ENCODE data around the gene AOPEP.

Gene AOPEP

GRCh38 chr9:95102001-95102433 lies 375.5 kb downstream of the AOPEP start:
- Mint-ChIP-seq H3K9me3 (no peaks in the 10 kb centered on the region), H3K4me3 (no peak overlapping the region), H3K27me3 (no peaks in the 10 kb centered on the region), H3K4me1 (no peaks in the 10 kb centered on the region), H3K36me3 (ENCODE audit: insufficient read depth) (peaks cover 4% of the 10 kb centered on the region), H3K27ac (ENCODE audit: low read depth) (no peak overlapping the region)
- DNase-seq (ENCODE audit: low spot score in 2 of 2) (no peak), ATAC-seq (replicated peaks; ENCODE audit: extremely low read depth, poor library complexity, severe bottlenecking) (no peak)

- peaks cover 3% of the 10 kb centered on the region for H3K36me3 Mint-ChIP-seq (ENCODE audit: insufficient read depth)
Observed at GRCh38 chr9:95102572-95102971, 376.1 kb downstream of the AOPEP start.

GRCh38 chr9:95103281-95103771 lies 376.8 kb downstream of the AOPEP start:
- Mint-ChIP-seq H3K36me3 (ENCODE audit: insufficient read depth) (peaks cover 3% of the 10 kb centered on the region), H3K27me3 (no peaks in the 10 kb centered on the region), H3K9me3 (no peaks in the 10 kb centered on the region), H3K4me3 (no peak overlapping the region), H3K4me1 (no peaks in the 10 kb centered on the region), H3K27ac (ENCODE audit: low read depth) (peak overlapping the region; percentile 79)
- DNase-seq (ENCODE audit: low spot score in 2 of 2) = no peak
- no peak for ATAC-seq (replicated peaks; ENCODE audit: extremely low read depth, poor library complexity, severe bottlenecking)

More at GRCh38 chr9:95102572-95102971, 376.1 kb downstream of the AOPEP start:
- ATAC-seq (replicated peaks; ENCODE audit: extremely low read depth, poor library complexity, severe bottlenecking) (no peak), DNase-seq (ENCODE audit: low spot score in 2 of 2) (no peak)
- Mint-ChIP-seq H3K9me3 (no peaks in the 10 kb centered on the region), H3K27me3 (no peaks in the 10 kb centered on the region), H3K4me3 (no peak overlapping the region), H3K27ac (ENCODE audit: low read depth) (no peak overlapping the region), H3K4me1 (no peaks in the 10 kb centered on the region)

- Mint-ChIP-seq H3K4me3 (no peak overlapping the region), H3K27ac (ENCODE audit: low read depth) (peak overlapping the region; percentile 79), H3K27me3 (no peaks in the 10 kb centered on the region), H3K36me3 (ENCODE audit: insufficient read depth) (peaks cover 3% of the 10 kb centered on the region), H3K9me3 (no peaks in the 10 kb centered on the region), H3K4me1 (no peaks in the 10 kb centered on the region)
- no peak for DNase-seq (ENCODE audit: low spot score in 2 of 2)
- no peak for ATAC-seq (replicated peaks; ENCODE audit: extremely low read depth, poor library complexity, severe bottlenecking)
Observed at GRCh38 chr9:95103871-95104580, 377.5 kb downstream of the AOPEP start.

- Mint-ChIP-seq H3K4me1 (no peaks in the 10 kb centered on the region), H3K36me3 (ENCODE audit: insufficient read depth) (peaks cover 3% of the 10 kb centered on the region), H3K27ac (ENCODE audit: low read depth) (no peak overlapping the region), H3K27me3 (no peaks in the 10 kb centered on the region), H3K4me3 (no peak overlapping the region), H3K9me3 (no peaks in the 10 kb centered on the region)
- ATAC-seq (replicated peaks; ENCODE audit: extremely low read depth, poor library complexity, severe bottlenecking) = no peak
- DNase-seq (ENCODE audit: low spot score in 2 of 2) = no peak
Observed at GRCh38 chr9:95104581-95104960, 378.1 kb downstream of the AOPEP start.

GRCh38 chr9:95104980-95105379 lies 378.5 kb downstream of the AOPEP start:
- no peak for ATAC-seq (replicated peaks; ENCODE audit: extremely low read depth, poor library complexity, severe bottlenecking)
- no peak for DNase-seq (ENCODE audit: low spot score in 2 of 2)
- Mint-ChIP-seq H3K27ac (ENCODE audit: low read depth) (no peak overlapping the region), H3K9me3 (no peaks in the 10 kb centered on the region), H3K36me3 (ENCODE audit: insufficient read depth) (peaks cover 3% of the 10 kb centered on the region), H3K4me1 (no peaks in the 10 kb centered on the region), H3K4me3 (no peak overlapping the region), H3K27me3 (no peaks in the 10 kb centered on the region)

- DNase-seq (ENCODE audit: low spot score in 2 of 2) (no peak), ATAC-seq (replicated peaks; ENCODE audit: extremely low read depth, poor library complexity, severe bottlenecking) (no peak)
- Mint-ChIP-seq H3K4me3 (no peak overlapping the region), H3K36me3 (ENCODE audit: insufficient read depth) (peaks cover 3% of the 10 kb centered on the region), H3K27ac (ENCODE audit: low read depth) (no peak overlapping the region), H3K27me3 (no peaks in the 10 kb centered on the region), H3K4me1 (no peaks in the 10 kb centered on the region), H3K9me3 (no peaks in the 10 kb centered on the region)
Observed at GRCh38 chr9:95105519-95106287, 379.2 kb downstream of the AOPEP start.

GRCh38 chr9:95107001-95107749 lies 380.7 kb downstream of the AOPEP start:
- DNase-seq (ENCODE audit: low spot score in 2 of 2) (no peak), ATAC-seq (replicated peaks; ENCODE audit: extremely low read depth, poor library complexity, severe bottlenecking) (no peak)
- H3K4me3 Mint-ChIP-seq = no peak overlapping the region
- no peaks in the 10 kb centered on the region for H3K27me3 Mint-ChIP-seq
- no peaks in the 10 kb centered on the region for H3K4me1 Mint-ChIP-seq
- peaks cover 3% of the 10 kb centered on the region for H3K36me3 Mint-ChIP-seq (ENCODE audit: insufficient read depth)
- no peaks in the 10 kb centered on the region for H3K9me3 Mint-ChIP-seq
- no peak overlapping the region for H3K27ac Mint-ChIP-seq (ENCODE audit: low read depth)

GRCh38 chr9:95107976-95108375 lies 381.5 kb downstream of the AOPEP start:
- H3K36me3 Mint-ChIP-seq (ENCODE audit: insufficient read depth) = peaks cover 4% of the 10 kb centered on the region
- no peak overlapping the region for H3K4me3 Mint-ChIP-seq
- H3K4me1 Mint-ChIP-seq = no peaks in the 10 kb centered on the region
- H3K27me3 Mint-ChIP-seq = no peaks in the 10 kb centered on the region
- ATAC-seq (replicated peaks; ENCODE audit: extremely low read depth, poor library complexity, severe bottlenecking) (no peak), DNase-seq (ENCODE audit: low spot score in 2 of 2) (no peak)
- no peak overlapping the region for H3K27ac Mint-ChIP-seq (ENCODE audit: low read depth)
- H3K9me3 Mint-ChIP-seq = no peaks in the 10 kb centered on the region

GRCh38 chr9:95108777-95109176 lies 382.3 kb downstream of the AOPEP start:
- peaks cover 4% of the 10 kb centered on the region for H3K36me3 Mint-ChIP-seq (ENCODE audit: insufficient read depth)
- ATAC-seq (replicated peaks; ENCODE audit: extremely low read depth, poor library complexity, severe bottlenecking) (no peak), DNase-seq (ENCODE audit: low spot score in 2 of 2) (no peak)
- no peaks in the 10 kb centered on the region for H3K9me3 Mint-ChIP-seq
- H3K4me3 Mint-ChIP-seq = no peak overlapping the region
- no peaks in the 10 kb centered on the region for H3K4me1 Mint-ChIP-seq
- H3K27ac Mint-ChIP-seq (ENCODE audit: low read depth) = no peak overlapping the region
- H3K27me3 Mint-ChIP-seq = no peaks in the 10 kb centered on the region

- ATAC-seq (replicated peaks; ENCODE audit: extremely low read depth, poor library complexity, severe bottlenecking) (no peak), DNase-seq (ENCODE audit: low spot score in 2 of 2) (no peak)
- no peaks in the 10 kb centered on the region for H3K4me1 Mint-ChIP-seq
- H3K27me3 Mint-ChIP-seq = no peaks in the 10 kb centered on the region
- no peak overlapping the region for H3K4me3 Mint-ChIP-seq
- H3K27ac Mint-ChIP-seq (ENCODE audit: low read depth) = no peak overlapping the region
- H3K9me3 Mint-ChIP-seq = no peaks in the 10 kb centered on the region
- peaks cover 4% of the 10 kb centered on the region for H3K36me3 Mint-ChIP-seq (ENCODE audit: insufficient read depth)
Observed at GRCh38 chr9:95109456-95109855, 383.0 kb downstream of the AOPEP start.

GRCh38 chr9:95110921-95111525 lies 384.5 kb downstream of the AOPEP start:
- Mint-ChIP-seq H3K4me3 (no peak overlapping the region), H3K9me3 (no peaks in the 10 kb centered on the region), H3K4me1 (no peaks in the 10 kb centered on the region), H3K27ac (ENCODE audit: low read depth) (no peak overlapping the region), H3K27me3 (no peaks in the 10 kb centered on the region), H3K36me3 (ENCODE audit: insufficient read depth) (peaks cover 1% of the 10 kb centered on the region)
- DNase-seq (ENCODE audit: low spot score in 2 of 2) = no peak
- no peak for ATAC-seq (replicated peaks; ENCODE audit: extremely low read depth, poor library complexity, severe bottlenecking)

All from central memory CD8-positive, alpha-beta T cell (primary cell).